HG02623 (cell line): ENCODE results near the gene TAOK1.
"Not testable (repeated sequence)": the region's sequence is repeated elsewhere in the genome, so short reads cannot be mapped to it uniquely, and the experiment has no call there.

Source experiments
- ATAC-seq: cut with Tn5 transposase; IDR thresholded peaks from one replicate; pipeline ENCODE4 v1.9.1; 2021; ENCODE audit warnings: moderate library complexity; ENCODE audit not compliant: unreplicated experiment

Gene TAOK1

DNA sequence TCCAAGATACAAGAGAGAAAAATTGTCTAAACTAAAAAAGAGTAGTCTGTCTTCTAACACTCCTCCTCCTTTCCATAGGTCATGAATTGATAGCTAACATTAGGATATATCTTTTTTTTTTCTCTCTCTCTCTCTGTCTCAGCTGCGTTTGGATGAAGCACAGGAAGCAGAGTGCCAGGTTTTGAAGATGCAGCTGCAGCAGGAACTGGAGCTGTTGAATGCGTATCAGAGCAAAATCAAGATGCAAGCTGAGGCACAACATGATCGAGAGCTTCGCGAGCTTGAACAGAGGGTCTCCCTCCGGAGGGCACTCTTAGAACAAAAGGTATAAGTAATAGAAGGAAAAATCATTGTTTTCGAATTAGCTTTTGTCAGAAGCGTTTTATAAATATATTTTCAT lies 143.8 kb downstream of the TAOK1 start:
- ATAC-seq = no peak

GRCh38 chr17:29544066-29544465 lies 153.9 kb downstream of the TAOK1 start:
- ATAC-seq = no peak

- ATAC-seq = no peak
Observed at GRCh38 chr17:29546085-29546484, 155.9 kb downstream of the TAOK1 start.

- ATAC-seq = no peak
Observed at GRCh38 chr17:29546830-29547229, 156.7 kb downstream of the TAOK1 start.

GRCh38 chr17:29549177-29549923 lies 159.2 kb downstream of the TAOK1 start:
- no peak for ATAC-seq

DNA sequence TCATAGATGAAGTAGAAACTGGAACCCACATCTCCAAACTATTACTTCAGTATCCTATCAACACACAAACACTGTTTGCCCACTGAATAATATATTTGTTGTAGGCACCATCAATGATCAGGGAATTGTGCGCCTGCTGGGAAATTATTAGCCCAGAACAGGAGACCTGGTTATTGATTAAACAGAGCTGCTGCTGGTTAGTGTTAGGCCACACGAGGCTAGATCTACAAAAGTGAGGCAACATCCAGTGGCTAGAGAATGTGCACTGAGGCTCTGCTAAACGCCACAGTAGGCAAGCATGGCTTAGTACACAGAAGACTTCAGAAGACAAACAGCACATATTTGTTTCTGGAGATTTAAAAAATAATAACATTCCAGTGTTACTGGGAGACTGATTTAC lies 165.7 kb downstream of the TAOK1 start:
- ATAC-seq = no peak

GRCh38 chr17:29557085-29557738 lies 167.0 kb downstream of the TAOK1 start:
- no peak for ATAC-seq

GRCh38 chr17:29557739-29558116 lies 167.6 kb downstream of the TAOK1 start:
- ATAC-seq = no peak

- ATAC-seq = not testable (repeated sequence)
Observed at GRCh38 chr17:29558139-29558538, 168.0 kb downstream of the TAOK1 start.

GRCh38 chr17:29559640-29560039 lies 169.5 kb downstream of the TAOK1 start:
- no peak for ATAC-seq

DNA sequence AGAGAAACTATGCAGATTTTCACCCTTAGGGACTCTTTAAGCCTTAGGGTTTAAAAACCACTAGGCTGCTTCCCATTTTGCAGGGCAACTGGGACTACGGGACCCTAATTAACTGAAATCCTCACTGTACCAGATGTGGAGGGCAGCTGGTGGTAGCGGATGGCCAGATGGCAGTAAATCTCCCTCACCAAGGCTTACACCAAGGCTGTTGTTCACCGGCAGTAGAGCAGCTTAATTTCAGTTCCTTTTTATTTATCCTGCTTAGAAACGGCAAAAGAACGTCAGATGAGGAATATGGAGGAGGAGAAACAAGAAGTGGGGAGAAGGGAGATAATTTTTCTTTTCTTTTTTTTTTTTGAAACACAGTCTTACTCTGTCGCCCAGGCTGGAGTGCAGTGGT lies 170.2 kb downstream of the TAOK1 start:
- no peak for ATAC-seq

DNA sequence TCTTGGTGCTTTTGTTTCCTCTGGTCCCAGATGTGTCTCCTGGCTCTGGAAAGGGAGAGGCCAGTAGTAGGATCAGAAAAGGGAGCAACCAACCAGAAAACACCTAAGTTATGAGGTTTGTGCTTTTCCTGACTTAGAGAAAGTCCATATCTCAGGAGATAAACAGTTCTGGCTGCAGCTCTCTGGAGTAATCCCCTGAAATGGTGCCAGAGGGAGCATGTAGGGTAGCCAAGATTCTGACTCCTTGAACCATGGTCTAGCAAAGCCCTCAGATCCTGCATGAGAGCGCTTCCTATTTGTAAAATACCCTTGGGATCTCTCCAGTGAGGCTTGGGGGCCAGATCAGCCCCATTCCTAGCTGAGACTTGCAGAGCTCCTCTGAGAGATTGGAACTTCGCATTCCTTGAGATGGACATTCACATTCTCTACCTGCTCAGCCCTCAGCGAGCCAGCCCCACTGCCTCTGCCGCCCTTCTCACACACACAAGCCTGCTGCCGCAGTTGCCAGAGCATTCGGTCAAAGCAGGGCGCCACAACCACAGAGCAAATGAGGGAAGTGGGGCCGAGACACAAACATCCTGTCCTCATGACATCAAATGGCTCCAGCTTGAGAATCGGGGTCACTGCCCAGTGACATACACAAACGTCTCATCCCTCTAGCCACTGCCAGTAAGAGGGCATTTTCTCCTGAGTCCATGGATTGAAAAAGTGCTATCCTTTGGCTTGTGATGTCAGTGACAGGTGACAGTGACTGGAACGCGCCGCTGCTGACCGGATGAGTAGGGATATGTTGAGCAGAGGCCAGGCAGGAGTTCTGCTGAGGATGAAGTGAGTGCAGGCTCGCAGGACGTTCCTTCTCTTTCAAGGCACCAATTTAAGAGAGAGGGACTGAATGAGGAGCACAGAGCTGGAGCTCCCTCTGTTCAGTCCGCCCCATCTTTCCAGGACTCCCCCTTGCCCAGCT lies 171.7 kb downstream of the TAOK1 start:
- no peak for ATAC-seq

- ATAC-seq = no peak
Observed at GRCh38 chr17:29562615-29563014, 172.5 kb downstream of the TAOK1 start.

DNA sequence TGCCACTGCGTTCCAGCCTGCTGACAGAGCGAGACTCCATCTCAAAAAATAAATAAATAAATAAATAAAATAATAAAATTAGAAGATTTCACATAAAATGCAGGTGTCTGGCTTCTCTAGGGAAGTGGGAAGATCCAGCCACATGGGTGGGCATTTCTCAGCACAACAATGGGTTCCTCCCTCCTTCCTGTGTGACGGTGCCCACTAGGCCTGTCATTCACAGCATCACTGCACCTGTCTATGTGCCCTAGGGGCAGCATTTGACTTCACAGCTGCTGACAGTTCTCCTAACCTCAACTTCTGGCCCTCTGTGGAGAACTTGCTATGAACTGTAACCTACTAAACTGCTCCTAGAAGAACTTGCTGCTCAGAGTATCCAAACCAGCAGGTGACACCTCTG lies 173.7 kb downstream of the TAOK1 start:
- ATAC-seq = no peak

GRCh38 chr17:29565643-29566472 lies 175.7 kb downstream of the TAOK1 start:
- ATAC-seq = no peak

DNA sequence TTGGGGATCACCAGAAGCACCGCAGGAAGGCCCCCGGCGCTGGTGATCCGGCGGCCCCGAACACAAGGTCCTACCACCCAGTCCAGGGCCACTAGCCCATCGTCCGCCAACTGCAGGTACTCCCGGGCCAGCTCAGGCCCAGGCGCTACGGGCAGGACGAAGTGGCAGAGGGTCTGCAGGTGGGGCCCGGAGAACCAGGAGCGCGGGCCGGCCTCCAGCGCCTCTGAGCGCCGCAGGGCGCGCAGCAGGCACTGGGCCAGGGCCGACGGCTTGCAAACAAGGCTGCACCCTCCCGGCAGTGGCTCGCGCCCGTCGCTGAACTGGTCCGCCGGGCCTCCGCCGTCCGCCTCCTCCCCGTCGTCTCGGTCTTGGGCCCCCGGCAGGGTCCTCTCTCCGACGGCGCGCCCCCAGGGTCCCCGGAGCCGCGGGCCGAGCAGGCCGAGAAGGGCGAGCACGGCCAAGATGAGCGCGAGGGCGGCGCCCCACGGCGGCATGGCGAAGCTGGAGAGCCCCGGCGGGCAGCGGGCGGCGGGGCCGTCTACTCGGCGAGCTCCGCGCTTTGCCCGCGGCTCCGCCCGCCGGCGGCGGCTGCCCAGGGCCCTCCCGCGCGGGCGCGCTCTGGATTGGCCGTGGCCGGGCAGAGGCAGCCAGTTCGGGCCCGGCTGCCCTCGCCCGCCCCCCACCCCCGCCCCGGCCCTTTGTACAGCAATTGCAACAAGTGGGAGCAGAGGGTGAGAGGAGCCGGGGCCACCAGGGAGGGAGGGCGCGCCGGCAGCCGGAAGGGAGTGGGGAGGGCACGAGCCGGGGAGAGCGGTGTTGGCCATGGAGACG lies 176.5 kb downstream of the TAOK1 start, which contains the start of gene ABHD15:
Gene ABHD15 (minus strand): TSS at position 565 of the 831 bp plus-strand sequence. CDS start 71 bp downstream, at position 494.
- no peak for ATAC-seq

DNA sequence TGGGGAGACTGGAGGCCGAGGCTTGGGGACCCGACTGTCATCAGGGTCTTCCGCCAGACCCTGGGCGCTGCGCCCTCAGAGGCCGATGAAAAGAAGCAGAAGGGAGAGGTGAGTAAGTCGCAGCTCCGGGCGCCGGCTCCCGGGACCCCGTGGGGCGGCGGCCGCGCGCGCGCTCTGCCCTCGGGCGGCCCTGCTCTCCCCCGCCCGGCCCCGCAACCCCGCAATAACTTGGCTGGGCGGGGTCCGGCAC lies 177.1 kb downstream of the TAOK1 start:
- no peak for ATAC-seq

- ATAC-seq = peak; percentile 28
Observed at GRCh38 chr17:29567554-29568330, 177.6 kb downstream of the TAOK1 start.
